IPS DF 4.7 (cell line): ENCODE measurements around the gene UBE2J2.

Experiments
- DNase-seq: peaks from one replicate; pipeline ENCODE4 v3.0.0-alpha.2; 2013; ENCODE audit warnings: low spot score; ENCODE audit errors: extremely low read depth

The UBE2J2 gene

GRCh38 chr1:1228596-1229321 is 44.9 kb downstream of the UBE2J2 start:
- no peak for DNase-seq

- DNase-seq = no peak
Measured at GRCh38 chr1:1228187-1228586, 45.5 kb downstream of the UBE2J2 start.

GRCh38 chr1:1227386-1227785 is 46.3 kb downstream of the UBE2J2 start:
- DNase-seq = no peak

GRCh38 chr1:1226566-1227362 is 46.9 kb downstream of the UBE2J2 start:
- DNase-seq = no peak

GRCh38 chr1:1225913-1226312 is 47.7 kb downstream of the UBE2J2 start:
- no peak for DNase-seq

- DNase-seq = no peak
Measured at GRCh38 chr1:1225238-1225845, 48.3 kb downstream of the UBE2J2 start.

- DNase-seq = no peak
Measured at GRCh38 chr1:1223891-1224290, 49.8 kb downstream of the UBE2J2 start.

GRCh38 chr1:1223321-1223720 is 50.3 kb downstream of the UBE2J2 start:
- no peak for DNase-seq

GRCh38 chr1:1222575-1223225 is 51.0 kb downstream of the UBE2J2 start:
- DNase-seq = no peak

GRCh38 chr1:1221887-1222574 is 51.6 kb downstream of the UBE2J2 start:
- no peak for DNase-seq

GRCh38 chr1:1220197-1220596 is 53.5 kb downstream of the UBE2J2 start:
- DNase-seq = no peak

- no peak for DNase-seq
Measured at GRCh38 chr1:1219341-1219740, 54.3 kb downstream of the UBE2J2 start.

- DNase-seq = no peak
Measured at GRCh38 chr1:1218524-1219200, 55.0 kb downstream of the UBE2J2 start.

GRCh38 chr1:1217621-1218523 is 55.8 kb downstream of the UBE2J2 start:
- no peak for DNase-seq

- no peak for DNase-seq
Measured at GRCh38 chr1:1216770-1217620, 56.7 kb downstream of the UBE2J2 start.

GRCh38 chr1:1215881-1216605 is 57.6 kb downstream of the UBE2J2 start:
- DNase-seq = no peak

- DNase-seq = no peak
Measured at GRCh38 chr1:1215080-1215676, 58.5 kb downstream of the UBE2J2 start.
